ENCODE results near the gene GGA1.

GGA1 gene

GRCh38 chr22:37571258-37571991 is 37.2 kb upstream of the GGA1 start:
- in situ Hi-C loops (cut with HindIII; ENCODE audit: low sequenced_read_pairs) = no loop called here
- TF ChIP-seq, protein P1, sequence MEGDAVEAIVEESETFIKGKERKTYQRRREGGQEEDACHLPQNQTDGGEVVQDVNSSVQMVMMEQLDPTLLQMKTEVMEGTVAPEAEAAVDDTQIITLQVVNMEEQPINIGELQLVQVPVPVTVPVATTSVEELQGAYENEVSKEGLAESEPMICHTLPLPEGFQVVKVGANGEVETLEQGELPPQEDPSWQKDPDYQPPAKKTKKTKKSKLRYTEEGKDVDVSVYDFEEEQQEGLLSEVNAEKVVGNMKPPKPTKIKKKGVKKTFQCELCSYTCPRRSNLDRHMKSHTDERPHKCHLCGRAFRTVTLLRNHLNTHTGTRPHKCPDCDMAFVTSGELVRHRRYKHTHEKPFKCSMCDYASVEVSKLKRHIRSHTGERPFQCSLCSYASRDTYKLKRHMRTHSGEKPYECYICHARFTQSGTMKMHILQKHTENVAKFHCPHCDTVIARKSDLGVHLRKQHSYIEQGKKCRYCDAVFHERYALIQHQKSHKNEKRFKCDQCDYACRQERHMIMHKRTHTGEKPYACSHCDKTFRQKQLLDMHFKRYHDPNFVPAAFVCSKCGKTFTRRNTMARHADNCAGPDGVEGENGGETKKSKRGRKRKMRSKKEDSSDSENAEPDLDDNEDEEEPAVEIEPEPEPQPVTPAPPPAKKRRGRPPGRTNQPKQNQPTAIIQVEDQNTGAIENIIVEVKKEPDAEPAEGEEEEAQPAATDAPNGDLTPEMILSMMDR (IDR thresholded peaks at IDR 0.05; ENCODE audit: low read depth, low read length) = peak; percentile 34
- H3K4me3 ChIP-seq (ENCODE audit: low read depth, low read length) = no peak overlapping the region
- DNase-seq (ENCODE audit: low read depth, low spot score) = peak; percentile 35

- DNase-seq (ENCODE audit: low read depth, low spot score) = no peak
- in situ Hi-C loops (cut with HindIII; ENCODE audit: low sequenced_read_pairs) = no loop called here
- H3K4me3 ChIP-seq (ENCODE audit: low read depth, low read length) = no peak overlapping the region
- TF ChIP-seq, protein P1 (IDR thresholded peaks at IDR 0.05; ENCODE audit: low read depth, low read length) = no peak
Measured at GRCh38 chr22:37571992-37572373, 36.7 kb upstream of the GGA1 start.

- in situ Hi-C loops (cut with HindIII; ENCODE audit: low sequenced_read_pairs) = no loop called here
- no peak overlapping the region for H3K4me3 ChIP-seq (ENCODE audit: low read depth, low read length)
- no peak for DNase-seq (ENCODE audit: low read depth, low spot score)
- TF ChIP-seq, protein P1 (IDR thresholded peaks at IDR 0.05; ENCODE audit: low read depth, low read length) = no peak
Measured at GRCh38 chr22:37575490-37576003, 33.1 kb upstream of the GGA1 start.

DNA sequence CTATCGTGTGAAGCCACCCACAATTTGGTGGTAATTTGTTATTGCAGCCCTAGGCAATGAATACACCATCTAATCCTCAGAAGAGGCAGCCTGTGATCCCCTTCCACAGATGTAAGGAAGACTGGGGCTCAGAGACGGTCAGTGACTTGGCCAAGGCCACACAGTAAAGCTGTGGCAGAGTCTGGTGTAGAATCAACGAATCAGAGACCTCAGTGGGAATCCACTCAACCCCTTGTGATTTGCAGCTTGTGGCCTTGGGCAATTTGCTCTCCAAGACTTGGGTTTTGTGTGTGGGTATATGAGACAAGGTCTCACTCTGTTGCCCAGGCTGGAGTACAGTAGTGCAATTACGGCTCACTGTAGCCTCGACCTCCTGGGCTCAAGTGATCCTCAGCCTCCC is 30.6 kb upstream of the GGA1 start:
- no peak for DNase-seq (ENCODE audit: low read depth, low spot score)
- TF ChIP-seq, protein P1 (IDR thresholded peaks at IDR 0.05; ENCODE audit: low read depth, low read length) = no peak
- H3K4me3 ChIP-seq (ENCODE audit: low read depth, low read length) = no peak overlapping the region
- in situ Hi-C loops (cut with HindIII; ENCODE audit: low sequenced_read_pairs) = no loop called here

- in situ Hi-C loops (cut with HindIII; ENCODE audit: low sequenced_read_pairs) = no loop called here
- DNase-seq (ENCODE audit: low read depth, low spot score) = no peak
Measured at GRCh38 chr22:37581504-37581903, 27.1 kb upstream of the GGA1 start.

GRCh38 chr22:37582526-37582925 is 26.1 kb upstream of the GGA1 start:
- in situ Hi-C loops (cut with HindIII; ENCODE audit: low sequenced_read_pairs) = no loop called here
- H3K4me3 ChIP-seq (ENCODE audit: low read depth, low read length) = no peak overlapping the region
- DNase-seq (ENCODE audit: low read depth, low spot score) = no peak
- TF ChIP-seq, protein P1 (IDR thresholded peaks at IDR 0.05; ENCODE audit: low read depth, low read length) = no peak

More at GRCh38 chr22:37581504-37581903, 27.1 kb upstream of the GGA1 start:
- TF ChIP-seq, protein P1 (IDR thresholded peaks at IDR 0.05; ENCODE audit: low read depth, low read length) = no peak
- no peak overlapping the region for H3K4me3 ChIP-seq (ENCODE audit: low read depth, low read length)
